ENCODE data around the gene CACNG5. TPM values are rescaled to one million over a fixed set of nuclear protein-coding genes. Genes with fewer than 3 reads are reported as not detected.

CACNG5 gene
- total RNA-seq, 6 experiments from 2014 or later, result not detected

- H3K36me3 ChIP-seq, result no peaks in the 10 kb centered on the region
- no peaks in the 10 kb centered on the region for H3K4me1 ChIP-seq
- H3K27me3 ChIP-seq, result no peaks in the 10 kb centered on the region
- H3K4me3 ChIP-seq, result no peak overlapping the region
- ATAC-seq (peak; percentile 28 to 64 (median 49)), DNase-seq (peak in 1 of 3 donors; percentile 28)
- intact Hi-C loops (cut with DNase I), result no loop called here
- H3K27ac ChIP-seq, result no peak overlapping the region
- TF ChIP-seq CTCF (IDR thresholded peaks at IDR 0.05) (peak in 2 of 4 donors; percentile 13 to 14), POLR2A (IDR thresholded peaks at IDR 0.05) (no peak)
- H3K9me3 ChIP-seq, result no peaks in the 10 kb centered on the region
- 26% methylated on average over 2 of the region's 7 CpGs for WGBS (ENCODE audit: insufficient coverage, low coverage, low lambda C conversion rate, missing lambda C conversion rate)
Observed at GRCh38 chr17:66915204-66915611, 80.3 kb downstream of the CACNG5 start.

- DNase-seq (no peak), ATAC-seq (no peak)
- H3K27ac ChIP-seq, result no peak overlapping the region
- no peaks in the 10 kb centered on the region for H3K27me3 ChIP-seq
- no peak overlapping the region for H3K4me3 ChIP-seq
- TF ChIP-seq CTCF (IDR thresholded peaks at IDR 0.05) (no peak), POLR2A (IDR thresholded peaks at IDR 0.05) (no peak)
- no peaks in the 10 kb centered on the region for H3K36me3 ChIP-seq
- intact Hi-C loops (cut with DNase I), result no loop called here
- no peaks in the 10 kb centered on the region for H3K4me1 ChIP-seq
- WGBS (ENCODE audit: insufficient coverage, low coverage, low lambda C conversion rate, missing lambda C conversion rate), result 81% methylated on average over 10 of the region's 11 CpGs
- H3K9me3 ChIP-seq, result no peaks in the 10 kb centered on the region
Observed at GRCh38 chr17:66915792-66916191, 80.9 kb downstream of the CACNG5 start.

GRCh38 chr17:66916946-66917345, 82.0 kb downstream of the CACNG5 start:
- Histone ChIP-seq H3K27me3 (no peaks in the 10 kb centered on the region), H3K4me1 (no peaks in the 10 kb centered on the region), H3K4me3 (no peak overlapping the region), H3K9me3 (no peaks in the 10 kb centered on the region), H3K36me3 (no peaks in the 10 kb centered on the region), H3K27ac (no peak overlapping the region)
- 90% methylated on average over 1 of the region's 1 CpG for WGBS (ENCODE audit: insufficient coverage, low coverage, low lambda C conversion rate, missing lambda C conversion rate)
- no peak for DNase-seq
- TF ChIP-seq CTCF (IDR thresholded peaks at IDR 0.05) (no peak), POLR2A (IDR thresholded peaks at IDR 0.05) (no peak)
- intact Hi-C loops (cut with DNase I), result no loop called here
- ATAC-seq, result no peak

- no peaks in the 10 kb centered on the region for H3K4me1 ChIP-seq
- no peak overlapping the region for H3K27ac ChIP-seq
- H3K27me3 ChIP-seq, result no peaks in the 10 kb centered on the region
- ATAC-seq (no peak), DNase-seq (no peak)
- H3K9me3 ChIP-seq, result no peaks in the 10 kb centered on the region
- H3K36me3 ChIP-seq, result no peaks in the 10 kb centered on the region
- intact Hi-C loops (cut with DNase I), result no loop called here
- 84% methylated on average over 7 of the region's 12 CpGs for WGBS (ENCODE audit: insufficient coverage, low coverage, low lambda C conversion rate, missing lambda C conversion rate)
- TF ChIP-seq CTCF (IDR thresholded peaks at IDR 0.05) (no peak), POLR2A (IDR thresholded peaks at IDR 0.05) (no peak)
- no peak overlapping the region for H3K4me3 ChIP-seq
Observed at GRCh38 chr17:66918896-66919295, 84.0 kb downstream of the CACNG5 start.

- no peak for DNase-seq
- TF ChIP-seq POLR2A (IDR thresholded peaks at IDR 0.05) (no peak), CTCF (IDR thresholded peaks at IDR 0.05) (no peak)
- H3K4me3 ChIP-seq, result no peak overlapping the region
- no peaks in the 10 kb centered on the region for H3K27me3 ChIP-seq
- 81% methylated on average over 9 of the region's 9 CpGs for WGBS (ENCODE audit: insufficient coverage, low coverage, low lambda C conversion rate, missing lambda C conversion rate)
- H3K27ac ChIP-seq, result no peak overlapping the region
- no peaks in the 10 kb centered on the region for H3K36me3 ChIP-seq
- no peaks in the 10 kb centered on the region for H3K4me1 ChIP-seq
- no peak for ATAC-seq
- intact Hi-C loops (cut with DNase I), result no loop called here
- H3K9me3 ChIP-seq, result no peaks in the 10 kb centered on the region
Observed at GRCh38 chr17:66920435-66920834, 85.5 kb downstream of the CACNG5 start.

All from right lobe of liver (tissue), 6 donors.